ENCODE results near the gene KCTD12. TPM values are rescaled to one million over a fixed set of nuclear protein-coding genes. Genes with fewer than 3 reads are reported as not detected.

Gene KCTD12
- total RNA-seq, result 14.6 and 38.7 TPM in 2 replicates

GRCh38 chr13:76886292-76887075 lies at the start of gene KCTD12:
KCTD12 (minus strand) TSS chr13:76886405; CDS start chr13:76886148, 257 bp downstream.

Other genes starting within 250 kb of the KCTD12 start
- not detected in 2 replicates for gene ACOD1, start 62.1 kb upstream of the KCTD12 start, total RNA-seq
- 35.1 and 41.3 TPM in 2 replicates for gene CLN5, start 105.7 kb upstream of the KCTD12 start, total RNA-seq
- 41.3 and 46.4 TPM in 2 replicates for gene FBXL3, start 140.8 kb upstream of the KCTD12 start, total RNA-seq